Muscle of leg (tissue), 16 donors: Measurements from ENCODE around the gene PRRG4. TPM values are rescaled to one million over a fixed set of nuclear protein-coding genes. Genes with fewer than 3 reads are reported as not detected.
"Not testable (repeated sequence)": the region's sequence is repeated elsewhere in the genome, so short reads cannot be mapped to it uniquely, and the experiment has no call there.

Experiments used
- DNase-seq: peaks from one replicate; pipeline ENCODE4 v3.0.0; 2013
- H3K27ac ChIP-seq: one replicate; pipeline ENCODE4 v1.5.1; 2013; ENCODE audit warnings: mild to moderate bottlenecking, low read length, control low read depth
- H3K27me3 ChIP-seq: one replicate; pipeline ENCODE4 v1.6.1; 2013; ENCODE audit warnings: low read length; ENCODE audit not compliant: control insufficient read depth, insufficient read depth
- H3K36me3 ChIP-seq: one replicate; pipeline ENCODE4 v1.6.1; 2013; ENCODE audit warnings: low read length; ENCODE audit not compliant: control insufficient read depth, insufficient read depth
- H3K4me1 ChIP-seq: one replicate; pipeline ENCODE4 v1.6.1; 2013; ENCODE audit warnings: low read length; ENCODE audit not compliant: control insufficient read depth, insufficient read depth
- H3K4me3 ChIP-seq: one replicate; pipeline ENCODE4 v1.5.1; 2013; ENCODE audit warnings: low read length, control low read depth
- H3K9me3 ChIP-seq: replicated peaks from 2 replicates; pipeline ENCODE4 v1.6.1; 2013; ENCODE audit warnings: low read depth, low read length; ENCODE audit not compliant: control insufficient read depth
- WGBS: methylation state at CpG from one replicate; pipeline ENCODE4 v1.1.5; 2013; ENCODE audit warnings: missing lambda C conversion rate; ENCODE audit not compliant: insufficient coverage; 5-methylcytosine and 5-hydroxymethylcytosine counted together
- long read RNA-seq, 11 donors: transcript quantifications; one replicate each; lab custom pipeline, GENCODE V29; 2026
- polyA plus RNA-seq, 8 donors: library from polyadenylated mRNA; unstranded; fragments of 120-200 nt; gene quantifications; one replicate each; pipeline versions ENCODE4 v1.2.1 to v1.2.3, GENCODE V29; 2013; ENCODE audit warnings: inconsistent platforms in 1 of 8, low replicate concordance in 1 of 8; ENCODE audit not compliant: insufficient read length in 8 of 8, insufficient read depth in 1 of 8
- total RNA-seq: library from RNA; stranded (reverse); fragments of 120-200 nt; gene quantifications from one replicate; pipeline ENCODE4 v1.2.4, GENCODE V29; 2013

The PRRG4 gene
- total RNA-seq = 0.09 TPM
- polyA plus RNA-seq = 1 to 10 TPM in 1 of 8 donors, under 1 TPM in 7; 0.08 to 3.0 (median 0.22) TPM
- long read RNA-seq, donor 1 = 0 reads
- long read RNA-seq, donor 2, full-length matches to known transcripts = 1 of 1 reads
- long read RNA-seq, donor 2, partial matches to known transcripts = 0 of 1 reads
- long read RNA-seq, donor 2, other reads (novel, unspliced or antisense) = 0 of 1 reads
- long read RNA-seq, donor 3 = 0 reads
- long read RNA-seq, donor 4 = 0 reads
- long read RNA-seq, donor 5 = 0 reads
- long read RNA-seq, donor 6 = 0 reads
- long read RNA-seq, donor 7 = 0 reads
- long read RNA-seq, donor 8 = 0 reads
- long read RNA-seq, donor 9 = 0 reads
- long read RNA-seq, donor 10 = 0 reads
- long read RNA-seq, donor 11 = 0 reads

DNA sequence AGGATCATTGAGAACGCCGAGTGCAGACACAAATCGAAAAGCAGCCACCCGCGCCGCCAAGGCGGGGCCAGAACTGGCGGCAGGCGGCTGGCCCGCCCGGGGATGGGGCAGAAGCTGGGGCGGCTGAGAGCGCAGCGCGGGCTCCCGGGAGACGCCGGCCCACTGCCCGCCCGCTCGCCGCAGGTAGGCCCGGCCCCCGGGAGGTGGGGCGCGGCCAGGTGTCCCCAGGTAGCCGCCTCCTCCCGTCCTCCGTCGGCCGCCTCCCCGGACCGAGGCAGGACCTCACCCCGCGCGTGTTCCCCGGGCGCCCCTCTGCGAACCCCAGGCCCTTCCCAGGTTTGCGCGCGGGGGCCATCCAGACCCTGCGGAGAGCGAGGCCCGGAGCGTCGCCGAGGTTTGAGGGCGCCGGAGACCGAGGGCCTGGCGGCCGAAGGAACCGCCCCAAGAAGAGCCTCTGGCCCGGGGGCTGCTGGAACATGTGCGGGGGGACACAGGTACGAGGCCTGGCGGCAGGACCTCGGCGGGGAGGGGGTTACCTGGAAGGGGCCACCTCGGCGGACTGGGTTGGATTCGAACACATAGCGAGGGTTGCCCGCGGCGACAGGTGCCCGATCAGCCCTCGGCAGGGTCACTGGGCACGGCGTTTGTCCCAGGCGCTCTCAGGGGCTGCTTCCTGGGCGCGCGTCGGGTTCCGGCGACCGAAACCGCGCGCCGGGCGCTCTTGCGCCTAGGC, at the start of gene PRRG4:
TSS of gene PRRG4 (plus strand) at position 248 of the 733 bp plus-strand sequence. CDS start 603 bp downstream, outside the sequence.
- no peaks in the 10 kb centered on the region for H3K9me3 ChIP-seq
- peaks cover 9% of the 10 kb centered on the region for H3K4me1 ChIP-seq
- peak within 1 kb of the TSS; percentile 38 for H3K4me3 ChIP-seq
- H3K27ac ChIP-seq = no peak within 1 kb of the TSS
- DNase-seq = peak; percentile 49
- H3K36me3 ChIP-seq = no peaks in the 10 kb centered on the region
- under 1% methylated on average over 83 of the region's 85 CpGs for WGBS
- peaks cover 31% of the 10 kb centered on the region for H3K27me3 ChIP-seq

DNA sequence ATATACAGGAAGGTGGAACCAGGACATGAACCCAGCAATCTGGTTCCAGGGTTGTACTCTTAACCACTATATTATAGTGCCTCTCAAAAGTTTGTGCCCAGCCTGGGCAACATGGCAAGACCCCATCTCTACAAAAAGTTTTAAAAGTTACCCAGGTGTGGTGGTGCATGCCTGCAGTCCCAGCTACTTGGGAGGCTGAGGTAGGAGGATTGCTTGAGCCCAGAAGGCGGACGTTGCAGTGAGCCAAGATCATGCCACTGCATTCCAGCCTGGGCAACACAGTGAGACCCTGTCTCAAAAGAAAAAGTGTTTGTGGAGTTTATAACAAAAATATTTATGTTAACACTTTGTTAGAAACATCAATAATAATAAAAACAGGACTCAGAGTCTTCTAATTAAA, 48.9 kb upstream of the PRRG4 start:
- not testable (repeated sequence) for H3K27ac ChIP-seq, DNase-seq
- 100% methylated on average over 2 of the region's 2 CpGs for WGBS

DNA sequence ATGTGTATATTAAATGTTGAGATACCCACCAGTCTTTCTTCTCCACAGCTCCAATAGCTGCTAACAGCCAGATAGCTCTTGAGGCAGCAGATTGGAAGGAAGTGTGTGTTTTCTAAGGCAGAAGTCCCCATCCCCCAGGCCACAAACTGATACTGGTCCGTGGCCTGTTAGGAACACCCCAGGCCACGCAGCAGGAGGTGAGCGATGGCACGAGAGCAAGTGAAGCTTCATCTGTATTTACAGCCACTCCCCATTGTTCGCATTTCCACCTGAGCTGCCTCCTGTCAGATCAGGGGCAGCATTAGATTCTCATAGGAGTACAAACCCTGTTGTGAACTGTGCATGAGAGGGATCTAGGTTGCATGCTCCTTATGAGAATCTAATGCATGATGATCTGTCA, 48.0 kb upstream of the PRRG4 start:
- peak; percentile 7 for DNase-seq
- no peaks in the 10 kb centered on the region for H3K9me3 ChIP-seq
- H3K27me3 ChIP-seq = no peaks in the 10 kb centered on the region

More for the DNA sequence above, 48.9 kb upstream of the PRRG4 start:
- not testable (repeated sequence) for H3K27me3 ChIP-seq, H3K4me3 ChIP-seq, H3K4me1 ChIP-seq, H3K36me3 ChIP-seq, H3K9me3 ChIP-seq

DNA sequence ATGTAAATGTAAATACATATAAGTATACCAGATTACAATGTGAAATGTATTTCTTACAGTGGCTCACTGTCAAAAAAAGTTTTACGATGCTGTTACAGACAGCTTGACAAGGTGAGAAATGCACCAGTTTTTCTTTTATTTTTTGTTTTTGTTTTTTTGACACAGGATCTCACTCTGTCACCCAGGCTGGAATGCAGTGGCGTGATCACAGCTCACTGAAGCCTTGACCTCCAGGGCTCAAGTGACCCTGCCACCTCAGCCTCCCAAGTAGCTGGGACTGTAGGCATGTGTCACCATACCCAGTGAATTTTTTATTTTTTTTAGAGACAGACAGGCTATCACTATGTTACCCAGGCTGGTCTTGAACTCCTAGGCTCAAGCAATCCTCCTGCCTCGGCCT, 44.5 kb upstream of the PRRG4 start:
- Histone ChIP-seq H3K27me3 (peaks cover 2% of the 10 kb centered on the region), H3K4me3 (no peak overlapping the region), H3K9me3 (no peaks in the 10 kb centered on the region), H3K27ac (no peak overlapping the region), H3K4me1 (no peaks in the 10 kb centered on the region), H3K36me3 (no peaks in the 10 kb centered on the region)
- WGBS = 78% methylated on average over 2 of the region's 3 CpGs
- DNase-seq = no peak

More for the DNA sequence above, 48.0 kb upstream of the PRRG4 start:
- H3K4me1 ChIP-seq = no peaks in the 10 kb centered on the region
- WGBS = 60% methylated on average over 1 of the region's 5 CpGs
- no peaks in the 10 kb centered on the region for H3K36me3 ChIP-seq
- H3K27ac ChIP-seq = no peak overlapping the region
- no peak overlapping the region for H3K4me3 ChIP-seq

DNA sequence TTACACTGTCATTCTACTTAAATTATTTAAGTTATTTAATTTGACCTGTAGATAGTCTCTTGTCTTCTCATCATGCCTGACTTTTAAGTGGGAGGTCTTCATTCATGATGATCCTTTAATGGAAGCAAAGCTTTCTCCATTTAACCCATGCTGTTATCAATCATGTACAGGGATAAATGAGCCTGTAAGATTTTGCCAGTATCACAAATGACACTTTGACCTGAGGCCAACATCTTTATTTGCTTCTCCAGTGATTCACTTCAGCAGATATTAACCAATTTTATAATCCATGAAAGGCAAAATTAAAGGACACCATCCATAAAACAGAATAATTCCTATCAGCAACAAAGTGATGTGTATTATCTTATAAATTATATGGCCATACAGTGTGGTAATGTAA, 42.9 kb upstream of the PRRG4 start:
- Histone ChIP-seq H3K4me1 (no peaks in the 10 kb centered on the region), H3K36me3 (no peaks in the 10 kb centered on the region), H3K27ac (no peak overlapping the region), H3K27me3 (peaks cover 2% of the 10 kb centered on the region), H3K4me3 (no peak overlapping the region), H3K9me3 (no peaks in the 10 kb centered on the region)
- no peak for DNase-seq

DNA sequence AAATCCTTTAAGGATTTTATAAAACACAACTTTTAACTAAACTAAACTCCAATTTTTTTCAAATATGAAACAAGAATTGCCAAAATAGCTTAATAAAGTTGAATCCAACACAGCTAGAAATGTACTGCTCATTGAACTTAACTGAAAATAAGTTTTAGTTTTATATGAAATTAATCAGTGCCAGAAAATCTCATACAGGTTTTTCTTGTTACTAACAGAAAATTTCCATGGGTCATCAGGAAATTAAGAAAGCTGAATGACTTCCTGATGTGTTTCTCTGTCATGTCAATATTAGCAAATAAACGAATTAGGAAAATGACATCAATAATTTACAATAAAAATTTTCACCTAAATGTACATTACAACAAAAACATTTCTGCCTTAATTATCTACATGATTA, 38.8 kb upstream of the PRRG4 start:
- Histone ChIP-seq H3K36me3 (no peaks in the 10 kb centered on the region), H3K9me3 (no peaks in the 10 kb centered on the region), H3K27me3 (peaks cover 6% of the 10 kb centered on the region), H3K27ac (no peak overlapping the region), H3K4me1 (no peaks in the 10 kb centered on the region), H3K4me3 (no peak overlapping the region)
- DNase-seq = no peak
- no CpG with 5 or more reads among the region's 1 CpG for WGBS

DNA sequence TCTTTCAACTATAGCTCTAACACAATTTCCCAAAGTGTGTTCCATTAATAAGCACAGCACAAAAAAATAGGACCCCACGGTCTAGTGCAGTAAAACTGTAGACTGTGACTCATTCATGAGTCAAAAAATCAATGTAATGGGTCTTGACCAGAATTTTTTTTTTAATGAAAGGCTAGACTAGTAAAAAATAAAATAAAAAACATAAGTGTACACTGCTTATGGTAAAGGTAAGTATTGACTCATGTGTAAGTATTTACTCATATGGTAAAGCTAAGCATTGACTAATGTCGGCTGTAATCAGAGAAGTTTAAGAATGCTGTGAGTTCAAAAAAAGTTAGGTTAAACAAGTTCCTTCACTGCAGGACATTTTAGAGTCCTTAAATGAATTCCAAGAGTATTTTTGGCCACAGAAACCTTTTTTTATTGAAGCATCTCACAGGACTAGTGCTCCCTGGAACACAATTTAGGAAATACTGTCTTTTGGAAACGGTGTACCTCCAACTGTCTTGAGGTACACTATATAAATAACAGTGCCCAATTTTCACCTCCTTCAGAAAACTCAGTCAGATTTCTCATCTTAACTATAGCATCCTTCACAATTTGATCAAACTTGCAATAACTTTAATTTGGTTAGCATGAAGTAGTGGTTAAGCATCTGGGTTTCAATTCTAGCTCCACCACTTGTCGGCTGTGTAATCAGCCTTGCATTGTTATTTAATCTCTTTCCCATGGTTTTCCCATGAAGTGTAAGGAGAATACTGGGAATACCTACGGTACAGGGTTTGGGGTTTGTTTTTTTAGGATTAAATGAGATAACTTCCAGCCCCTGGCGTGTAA, 37.4 kb upstream of the PRRG4 start:
- no peaks in the 10 kb centered on the region for H3K36me3 ChIP-seq
- H3K27ac ChIP-seq = no peak overlapping the region
- H3K27me3 ChIP-seq = peaks cover 6% of the 10 kb centered on the region
- no peak for DNase-seq
- H3K4me3 ChIP-seq = no peak overlapping the region
- H3K9me3 ChIP-seq = no peaks in the 10 kb centered on the region
- WGBS = 56% methylated on average over 1 of the region's 6 CpGs
- no peaks in the 10 kb centered on the region for H3K4me1 ChIP-seq

DNA sequence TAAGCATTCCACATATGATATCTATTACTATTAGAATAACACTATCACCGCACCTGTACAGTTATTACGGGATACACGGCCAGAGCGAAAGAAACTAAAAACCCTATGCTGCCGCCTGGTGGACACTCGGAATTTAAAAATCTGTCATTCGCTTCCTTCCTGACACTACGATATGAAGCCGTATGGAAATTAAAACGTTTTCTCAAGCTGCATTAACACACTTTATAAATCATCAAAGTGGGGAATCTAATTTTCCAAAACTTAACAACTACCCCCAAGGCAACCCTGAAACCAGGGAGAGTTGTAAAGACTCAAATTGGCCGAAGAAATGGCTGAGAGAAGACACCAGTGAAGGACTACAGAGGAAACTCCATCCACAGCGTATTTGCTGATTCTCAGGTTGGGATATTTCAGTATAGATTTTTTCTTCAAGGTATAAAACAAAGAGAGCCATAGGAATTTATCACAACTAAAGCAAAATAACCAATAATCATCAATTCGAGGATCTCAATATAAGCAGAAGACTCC, 36.7 kb upstream of the PRRG4 start:
- DNase-seq = peak; percentile 59
- no peaks in the 10 kb centered on the region for H3K9me3 ChIP-seq
- no peaks in the 10 kb centered on the region for H3K4me1 ChIP-seq
- 0% methylated on average over 4 of the region's 13 CpGs for WGBS
- no peak overlapping the region for H3K4me3 ChIP-seq
- peaks cover 6% of the 10 kb centered on the region for H3K27me3 ChIP-seq
- H3K27ac ChIP-seq = no peak overlapping the region
- no peaks in the 10 kb centered on the region for H3K36me3 ChIP-seq

DNA sequence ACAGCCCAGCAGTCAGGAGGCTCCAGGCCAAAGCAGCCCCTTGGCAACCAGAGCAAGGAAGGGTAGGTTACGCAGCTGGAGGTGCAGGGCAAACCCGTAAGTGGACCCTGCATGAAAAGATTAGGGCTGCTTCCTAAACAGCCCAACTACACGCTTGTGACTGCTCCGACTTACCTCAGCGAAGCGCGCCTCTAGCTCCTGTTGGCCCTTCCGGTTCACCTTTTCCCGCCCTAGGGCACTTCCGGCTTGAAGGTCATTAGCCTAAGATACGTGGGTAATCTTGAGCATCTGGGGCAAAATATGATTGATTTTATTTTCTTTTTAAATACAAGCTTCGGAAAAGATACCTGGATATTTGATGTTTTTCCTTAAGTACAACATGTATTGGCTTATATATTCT, 35.3 kb upstream of the PRRG4 start, which contains the start of gene CCDC73:
TSS of gene CCDC73 (minus strand) at position 224 of the 400 bp plus-strand sequence. CDS start 34,419 bp downstream, outside the sequence.
- Histone ChIP-seq H3K27ac (no peak within 1 kb of the TSS), H3K36me3 (no peaks in the 10 kb centered on the region), H3K9me3 (no peaks in the 10 kb centered on the region), H3K4me3 (no peak within 1 kb of the TSS), H3K4me1 (no peaks in the 10 kb centered on the region), H3K27me3 (peaks cover 5% of the 10 kb centered on the region)
- 87% methylated on average over 8 of the region's 12 CpGs for WGBS
- no peak for DNase-seq
